ENCODE measurements around the gene CHCHD3.

The CHCHD3 gene

GRCh38 chr7:132755538-132756483 lies 326.1 kb downstream of the CHCHD3 start:
- DNase-seq (no peak), ATAC-seq (no peak)
- Mint-ChIP-seq H3K27me3 (no peaks in the 10 kb centered on the region), H3K4me3 (no peak overlapping the region), H3K9me3 (no peaks in the 10 kb centered on the region), H3K27ac (no peak overlapping the region), H3K4me1 (peaks cover 4% of the 10 kb centered on the region), H3K36me3 (ENCODE audit: low read depth) (no peaks in the 10 kb centered on the region)

- H3K27ac Mint-ChIP-seq = no peak overlapping the region
- H3K4me1 Mint-ChIP-seq = peaks cover 4% of the 10 kb centered on the region
- H3K9me3 Mint-ChIP-seq = no peaks in the 10 kb centered on the region
- H3K27me3 Mint-ChIP-seq = no peaks in the 10 kb centered on the region
- DNase-seq (no peak), ATAC-seq (no peak)
- no peaks in the 10 kb centered on the region for H3K36me3 Mint-ChIP-seq (ENCODE audit: low read depth)
- H3K4me3 Mint-ChIP-seq = no peak overlapping the region
Measured at GRCh38 chr7:132752431-132752830, 329.5 kb downstream of the CHCHD3 start.

- Mint-ChIP-seq H3K27ac (no peak overlapping the region), H3K9me3 (no peaks in the 10 kb centered on the region), H3K27me3 (no peaks in the 10 kb centered on the region), H3K36me3 (ENCODE audit: low read depth) (no peaks in the 10 kb centered on the region), H3K4me1 (no peaks in the 10 kb centered on the region), H3K4me3 (no peak overlapping the region)
- no peak for ATAC-seq
- DNase-seq = no peak
Measured at GRCh38 chr7:132751244-132751647, 330.6 kb downstream of the CHCHD3 start.

- Mint-ChIP-seq H3K27ac (no peak overlapping the region), H3K4me1 (no peaks in the 10 kb centered on the region), H3K9me3 (no peaks in the 10 kb centered on the region), H3K36me3 (ENCODE audit: low read depth) (no peaks in the 10 kb centered on the region), H3K27me3 (no peaks in the 10 kb centered on the region), H3K4me3 (no peak overlapping the region)
- DNase-seq = no peak
- ATAC-seq = no peak
Measured at GRCh38 chr7:132750530-132751217, 331.2 kb downstream of the CHCHD3 start.

- ATAC-seq = no peak
- no peaks in the 10 kb centered on the region for H3K27me3 Mint-ChIP-seq
- no peaks in the 10 kb centered on the region for H3K4me1 Mint-ChIP-seq
- no peak for DNase-seq
- H3K9me3 Mint-ChIP-seq = no peaks in the 10 kb centered on the region
- no peak overlapping the region for H3K27ac Mint-ChIP-seq
- no peaks in the 10 kb centered on the region for H3K36me3 Mint-ChIP-seq (ENCODE audit: low read depth)
- no peak overlapping the region for H3K4me3 Mint-ChIP-seq
Measured at GRCh38 chr7:132750096-132750495, 331.8 kb downstream of the CHCHD3 start.

GRCh38 chr7:132745510-132745909 lies 336.4 kb downstream of the CHCHD3 start:
- ATAC-seq (no peak), DNase-seq (no peak)
- H3K36me3 Mint-ChIP-seq (ENCODE audit: low read depth) = no peaks in the 10 kb centered on the region
- H3K27me3 Mint-ChIP-seq = no peaks in the 10 kb centered on the region
- H3K9me3 Mint-ChIP-seq = peaks cover 21% of the 10 kb centered on the region
- no peak overlapping the region for H3K4me3 Mint-ChIP-seq
- no peaks in the 10 kb centered on the region for H3K4me1 Mint-ChIP-seq
- no peak overlapping the region for H3K27ac Mint-ChIP-seq

GRCh38 chr7:132743974-132744373 lies 337.9 kb downstream of the CHCHD3 start:
- Mint-ChIP-seq H3K4me1 (no peaks in the 10 kb centered on the region), H3K27ac (no peak overlapping the region), H3K9me3 (peaks cover 21% of the 10 kb centered on the region), H3K4me3 (no peak overlapping the region), H3K27me3 (peaks cover 2% of the 10 kb centered on the region), H3K36me3 (ENCODE audit: low read depth) (no peaks in the 10 kb centered on the region)
- ATAC-seq (no peak), DNase-seq (no peak)

GRCh38 chr7:132742189-132742612 lies 339.7 kb downstream of the CHCHD3 start:
- Mint-ChIP-seq H3K36me3 (ENCODE audit: low read depth) (no peaks in the 10 kb centered on the region), H3K4me1 (no peaks in the 10 kb centered on the region), H3K9me3 (peaks cover 21% of the 10 kb centered on the region), H3K27me3 (peaks cover 3% of the 10 kb centered on the region), H3K4me3 (no peak overlapping the region), H3K27ac (no peak overlapping the region)
- DNase-seq (no peak), ATAC-seq (no peak)

- Mint-ChIP-seq H3K27ac (no peak overlapping the region), H3K9me3 (peaks cover 21% of the 10 kb centered on the region), H3K4me3 (no peak overlapping the region), H3K4me1 (no peaks in the 10 kb centered on the region), H3K27me3 (peaks cover 3% of the 10 kb centered on the region), H3K36me3 (ENCODE audit: low read depth) (no peaks in the 10 kb centered on the region)
- DNase-seq (no peak), ATAC-seq (no peak)
Measured at GRCh38 chr7:132740176-132740575, 341.7 kb downstream of the CHCHD3 start.

- DNase-seq = no peak
Measured at GRCh38 chr7:132739271-132739955, 342.5 kb downstream of the CHCHD3 start.

GRCh38 chr7:132738254-132738653 lies 343.6 kb downstream of the CHCHD3 start:
- DNase-seq (no peak), ATAC-seq (no peak)
- H3K4me1 Mint-ChIP-seq = no peaks in the 10 kb centered on the region
- H3K27me3 Mint-ChIP-seq = peaks cover 3% of the 10 kb centered on the region
- no peak overlapping the region for H3K27ac Mint-ChIP-seq
- no peaks in the 10 kb centered on the region for H3K36me3 Mint-ChIP-seq (ENCODE audit: low read depth)
- H3K9me3 Mint-ChIP-seq = peaks cover 11% of the 10 kb centered on the region
- no peak overlapping the region for H3K4me3 Mint-ChIP-seq

More at GRCh38 chr7:132739271-132739955, 342.5 kb downstream of the CHCHD3 start:
- Mint-ChIP-seq H3K9me3 (peaks cover 19% of the 10 kb centered on the region), H3K4me1 (no peaks in the 10 kb centered on the region), H3K27ac (no peak overlapping the region), H3K27me3 (peaks cover 3% of the 10 kb centered on the region), H3K4me3 (no peak overlapping the region), H3K36me3 (ENCODE audit: low read depth) (no peaks in the 10 kb centered on the region)
- no peak for ATAC-seq

GRCh38 chr7:132735476-132735875 lies 346.4 kb downstream of the CHCHD3 start:
- Mint-ChIP-seq H3K9me3 (no peaks in the 10 kb centered on the region), H3K27me3 (peaks cover 3% of the 10 kb centered on the region), H3K4me1 (no peaks in the 10 kb centered on the region), H3K36me3 (ENCODE audit: low read depth) (no peaks in the 10 kb centered on the region), H3K27ac (no peak overlapping the region), H3K4me3 (no peak overlapping the region)
- DNase-seq (no peak), ATAC-seq (no peak)

Data from activated naive CD8-positive, alpha-beta T cell treated with anti-CD3 and anti-CD28 coated beads, Interleukin-2, amount 50 U/mL, for 24 hours (primary cell).